Activated T-cell treated with anti-CD3 and anti-CD28 coated beads for 24 hours (primary cell): Measurements from ENCODE around the gene FAM111A.
"Not testable (repeated sequence)": the region's sequence is repeated elsewhere in the genome, so short reads cannot be mapped to it uniquely, and the experiment has no call there.

Experiments used
- DNase-seq: peaks from one replicate; pipeline ENCODE4 v3.0.0-alpha.2; 2020; ENCODE audit warnings: low read depth

Gene FAM111A

GRCh38 chr11:59142530-59143507, at the start of gene FAM111A:
Gene FAM111A, plus strand, starts transcription at chr11:59142856. Its CDS starts 6,017 bp downstream, at chr11:59148873.
- DNase-seq: peak; percentile 75

- DNase-seq: not testable (repeated sequence)
Measured at GRCh38 chr11:59093576-59093975, 49.1 kb upstream of the FAM111A start.

- not testable (repeated sequence) for DNase-seq
Measured at GRCh38 chr11:59095225-59095624, 47.4 kb upstream of the FAM111A start.

GRCh38 chr11:59095972-59096575, 46.6 kb upstream of the FAM111A start:
- not testable (repeated sequence) for DNase-seq

- peak; percentile 50 for DNase-seq
Measured at GRCh38 chr11:59097113-59097708, 45.4 kb upstream of the FAM111A start.

DNA sequence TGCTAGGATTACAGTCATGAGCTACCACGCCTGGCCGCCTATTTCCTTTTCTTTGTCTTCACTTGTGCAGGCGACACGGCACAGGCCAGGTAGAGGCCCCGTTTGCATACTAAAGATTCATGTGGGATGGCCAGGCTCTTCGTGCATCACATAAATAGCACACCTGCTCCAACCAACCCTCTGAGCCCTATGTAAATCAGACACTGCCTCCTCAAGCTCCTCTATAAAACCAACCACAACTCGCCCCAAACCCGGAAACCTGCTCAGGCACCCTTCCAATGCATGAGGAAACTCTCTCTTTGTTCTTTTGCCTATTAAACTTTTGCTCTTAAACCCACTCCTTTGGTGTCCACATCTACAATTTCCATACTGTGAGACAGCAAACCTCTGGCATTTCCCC, 44.7 kb upstream of the FAM111A start:
- not testable (repeated sequence) for DNase-seq

GRCh38 chr11:59102259-59102765, 40.3 kb upstream of the FAM111A start:
- peak; percentile 62 for DNase-seq

DNA sequence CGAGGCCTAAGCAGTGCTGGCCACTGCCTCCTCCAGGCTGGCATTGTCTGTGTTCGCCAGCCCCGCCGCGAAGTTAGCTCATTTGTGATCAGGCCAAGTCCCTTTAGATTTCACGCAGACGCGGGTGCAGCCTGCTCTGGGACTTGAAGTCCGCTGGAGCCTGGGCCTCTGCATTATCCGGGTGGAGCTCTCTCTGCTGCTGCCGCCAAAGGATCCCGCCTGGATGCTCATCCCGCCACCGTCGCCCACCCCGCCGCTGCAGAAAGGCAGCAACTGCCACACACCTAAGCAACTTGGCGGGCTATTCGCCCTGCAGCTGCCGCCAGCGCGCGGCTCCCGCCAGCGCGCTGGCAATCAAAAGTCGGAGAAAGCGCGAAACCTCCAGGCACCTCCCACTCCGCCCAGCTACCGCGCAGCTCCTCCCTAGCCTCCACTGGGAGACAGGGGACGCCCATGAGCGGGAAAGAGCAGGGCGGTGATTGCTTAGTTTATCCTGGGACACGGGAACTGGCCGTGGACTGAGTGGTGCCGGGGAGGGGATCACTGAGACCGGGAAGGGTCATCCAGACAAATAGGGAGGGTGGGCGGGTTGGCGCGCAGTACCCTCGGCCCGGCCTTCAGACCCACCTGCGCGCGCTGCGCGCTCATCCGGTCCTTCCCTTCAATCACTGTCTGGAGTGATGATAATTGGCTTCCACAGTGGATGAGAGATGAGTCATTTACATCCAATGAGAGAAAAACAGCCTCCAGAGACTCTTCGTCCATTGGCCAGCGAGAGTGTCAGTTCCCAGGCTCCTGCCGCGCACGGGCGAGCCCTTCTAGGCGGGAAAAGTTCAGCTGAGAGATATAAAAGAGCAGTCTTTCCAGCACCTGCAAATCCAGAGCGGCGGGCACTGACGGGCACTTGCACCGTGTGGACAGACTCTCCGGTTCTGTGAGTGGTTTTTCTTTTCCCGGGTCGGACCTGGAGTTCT, 36.0 kb upstream of the FAM111A start, which contains the start of gene FAM111B:
FAM111B (plus strand) TSS at position 875 of the 974 bp plus-strand sequence. CDS start 2,389 bp downstream, outside the sequence.
- DNase-seq: peak; percentile 54

- not testable (repeated sequence) for DNase-seq
Measured at GRCh38 chr11:59107721-59108120, 34.9 kb upstream of the FAM111A start.

DNA sequence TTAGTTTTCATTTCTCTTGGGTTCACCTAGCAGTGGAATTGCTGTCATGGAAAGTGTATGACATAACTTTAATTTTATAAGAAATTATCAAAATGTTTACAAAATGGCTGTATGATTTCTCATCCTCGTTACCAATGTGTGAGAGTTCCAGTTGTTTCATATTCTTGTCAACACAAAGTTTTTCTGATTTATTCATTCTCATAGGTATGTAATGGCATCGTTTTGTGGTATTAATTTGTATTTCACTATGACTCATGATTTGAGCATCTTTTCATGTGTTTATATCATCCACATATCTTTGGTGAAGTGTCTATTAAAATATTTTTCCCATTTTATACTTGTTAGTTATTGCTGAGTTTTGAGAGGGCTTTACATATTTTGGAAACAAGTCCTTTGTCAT, 30.2 kb upstream of the FAM111A start:
- DNase-seq: no peak

- no peak for DNase-seq
Measured at GRCh38 chr11:59114344-59114743, 28.3 kb upstream of the FAM111A start.

GRCh38 chr11:59115553-59115952, 27.1 kb upstream of the FAM111A start:
- DNase-seq: no peak

GRCh38 chr11:59117774-59118173, 24.9 kb upstream of the FAM111A start:
- DNase-seq: no peak

DNA sequence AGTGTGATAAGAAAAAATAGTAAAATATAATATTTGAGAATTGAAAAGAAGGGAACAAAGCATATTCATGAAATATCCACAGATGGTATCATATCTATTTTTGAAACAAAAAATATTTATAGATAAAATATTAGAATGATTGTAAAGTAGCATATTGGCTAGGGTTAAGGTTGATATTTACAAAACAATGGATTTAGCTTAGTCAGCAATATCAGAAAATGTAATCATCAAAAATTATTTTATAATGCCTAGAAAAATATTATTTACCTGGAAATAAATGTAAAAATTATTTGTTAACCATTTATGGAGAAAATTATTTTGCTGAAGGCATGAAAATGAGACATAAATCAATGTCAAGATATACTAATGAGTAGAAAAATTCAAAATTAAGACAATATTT, 22.8 kb upstream of the FAM111A start:
- DNase-seq: no peak

GRCh38 chr11:59135648-59136461, 6.8 kb upstream of the FAM111A start:
- DNase-seq: peak; percentile 82

DNA sequence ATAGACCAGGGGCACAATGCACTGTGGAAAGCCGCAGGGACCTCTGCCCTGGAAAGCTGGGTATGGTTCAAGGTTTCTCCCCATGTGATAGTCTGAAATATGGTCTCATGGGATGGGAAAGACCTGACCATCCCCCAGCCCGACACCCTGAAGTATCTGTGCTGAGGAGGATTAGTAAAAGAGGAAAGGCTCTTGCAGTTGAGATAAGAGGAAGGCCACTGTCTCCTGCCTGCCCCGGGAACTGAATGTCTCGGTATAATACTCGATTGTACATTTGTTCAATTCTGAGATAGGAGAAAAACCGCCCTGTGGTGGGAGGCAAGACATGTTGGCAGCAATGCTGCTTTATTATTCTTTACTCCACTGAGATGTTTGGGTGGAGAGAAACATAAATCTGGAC, 6.1 kb upstream of the FAM111A start:
- DNase-seq: not testable (repeated sequence)

DNA sequence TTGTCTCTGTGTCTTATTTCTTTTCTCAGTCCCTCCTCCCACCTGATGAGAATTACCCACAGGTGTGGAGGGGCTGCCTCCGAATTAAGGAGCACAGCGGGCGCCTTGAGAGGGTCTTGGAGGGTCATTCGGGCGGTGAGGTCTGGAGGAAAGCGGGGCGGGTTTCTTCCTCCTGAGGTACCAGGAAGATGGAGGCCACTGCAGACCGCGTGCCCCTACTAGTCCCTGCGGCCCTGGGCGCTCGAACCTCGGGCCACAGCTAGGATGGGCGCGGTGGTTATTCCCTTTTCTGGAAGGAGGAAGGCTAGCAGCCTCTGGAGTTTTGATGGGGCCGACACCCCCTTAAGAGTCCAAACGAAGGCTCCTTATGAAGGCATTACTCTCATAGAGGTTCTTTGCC, 5.5 kb upstream of the FAM111A start:
- DNase-seq: no peak

DNA sequence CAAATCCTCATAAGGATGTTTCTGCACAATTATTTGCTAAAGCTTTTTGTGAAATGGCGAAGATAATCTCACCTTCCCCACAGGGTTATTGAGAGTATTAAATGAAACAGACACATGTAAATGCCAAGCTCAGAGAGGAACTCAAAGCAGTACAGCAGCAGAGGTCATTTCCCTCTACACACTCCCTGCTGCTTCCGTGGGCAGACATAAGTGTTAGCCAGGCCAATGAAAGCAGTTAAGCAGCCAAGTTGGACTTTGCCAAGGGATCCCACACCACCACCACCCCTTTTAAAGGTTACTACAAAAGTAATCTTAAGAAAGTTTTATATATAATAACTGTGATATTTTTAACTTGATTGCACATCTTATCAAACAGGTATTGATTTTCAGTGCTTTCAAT, 4.0 kb upstream of the FAM111A start:
- no peak for DNase-seq

DNA sequence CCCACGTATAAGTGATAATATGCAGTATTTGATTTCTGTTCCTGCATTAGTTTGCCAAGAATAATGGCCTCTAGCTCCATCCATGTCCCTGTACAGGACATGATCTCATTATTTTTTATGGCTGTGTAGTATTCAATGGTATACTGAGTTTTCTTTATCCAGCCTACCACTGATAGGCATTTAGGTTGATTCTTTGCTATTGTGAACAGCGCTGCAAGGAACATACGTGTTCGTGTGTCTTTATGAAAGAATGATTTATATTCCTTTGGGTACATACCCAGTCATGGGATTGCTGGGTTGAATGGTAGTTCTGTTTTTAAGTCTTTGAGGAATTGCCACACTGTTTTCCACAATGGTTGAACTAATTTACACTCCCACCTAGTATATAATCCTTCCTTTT, 1.5 kb upstream of the FAM111A start:
- no peak for DNase-seq
